Endothelial cell of umbilical vein (primary cell): ENCODE results near the gene LTF. TPM values are rescaled to one million over a fixed set of nuclear protein-coding genes. Genes with fewer than 3 reads are reported as not detected.
A peak's percentile ranks its signal among the peaks of the same experiment; 100 is the strongest.

Experiments
- BruUV-seq: library from RNA; stranded (reverse); fragments of 400-500 nt; replicated peaks from 2 replicates; lab custom pipeline; 2021; lab: Mats Ljungman, UMichigan
- CTCF ChIA-PET: fragments of 300-600, 350-600 bp; sonication (Branson Sonifier 250); formaldehyde crosslinking; loops from one replicate; lab custom pipeline; 2021; ENCODE audit warnings: antibody characterized with exemption, inconsistent platforms; lab: Charles Lee
- POLR2A ChIA-PET: fragments of 300-600, 350-600 bp; sonication (Branson Sonifier 250); formaldehyde crosslinking; loops from one replicate; lab custom pipeline; 2021; ENCODE audit warnings: antibody characterized with exemption, inconsistent platforms; lab: Charles Lee
- DNase-seq: peaks from one replicate; pipeline ENCODE4 v3.0.0-alpha.2; 2011; ENCODE audit warnings: low read depth, low spot score
- FAIRE-seq: peaks from 2 replicates; lab custom pipeline; 2011; peaks lifted over from hg19 to GRCh38; lab: Jason Lieb, UNC
- H2AFZ ChIP-seq: 2 replicates; pipeline ENCODE4 v1.6.0; 2012; ENCODE audit warnings: low read depth, low read length, control low read depth, inconsistent platforms
- H3K27ac ChIP-seq: 2 replicates; pipeline ENCODE4 v1.5.1; 2011; ENCODE audit warnings: low read depth, mild to moderate bottlenecking, control low read depth, low read length, moderate library complexity; ENCODE audit not compliant: insufficient read depth
- H3K27me3 ChIP-seq, 2 experiments: 2 replicates each; pipeline versions ENCODE4 v1.6.0 to v1.6.1; 2011; ENCODE audit warnings: low read length in 2 of 2, mixed read lengths in 1 of 2; ENCODE audit not compliant: control insufficient read depth in 2 of 2, insufficient read depth in 2 of 2
- H3K36me3 ChIP-seq, 2 experiments: 2 replicates in 1 of 2; 3 replicates in 1 of 2; pipeline ENCODE4 v1.5.1; 2011; ENCODE audit warnings: low read length in 2 of 2, mild to moderate bottlenecking in 1 of 2, moderate library complexity in 1 of 2; ENCODE audit not compliant: control insufficient read depth in 2 of 2, insufficient read depth in 2 of 2; ENCODE audit errors: extremely low read depth in 1 of 2
- H3K4me1 ChIP-seq: 3 replicates; pipeline ENCODE4 v1.5.1; 2011; ENCODE audit warnings: mild to moderate bottlenecking, low read length; ENCODE audit not compliant: control insufficient read depth, insufficient read depth; ENCODE audit errors: extremely low read depth
- H3K4me2 ChIP-seq: 2 replicates; pipeline ENCODE4 v1.6.1; 2011; ENCODE audit warnings: low read length, control low read depth, mixed read lengths; ENCODE audit not compliant: insufficient read depth
- H3K4me3 ChIP-seq, 3 experiments: fragments of 200-600 bp in 1 of 3; sonication (generic), shearing (Covaris generic) in 1 of 3; replicated peaks in 1 of 3; 2 replicates each; pipeline ENCODE4 v1.5.1; 2011 to 2016; ENCODE audit warnings: control low read depth in 3 of 3, low read length in 3 of 3, mild to moderate bottlenecking in 2 of 3, inconsistent platforms in 1 of 3, low read depth in 1 of 3, moderate library complexity in 1 of 3; ENCODE audit not compliant: insufficient read depth in 1 of 3
- H3K79me2 ChIP-seq: 2 replicates; pipeline ENCODE4 v1.6.0; 2012; ENCODE audit warnings: low read length, inconsistent platforms; ENCODE audit not compliant: control insufficient read depth, insufficient read depth
- H3K9ac ChIP-seq: replicated peaks from 2 replicates; pipeline ENCODE3; 2011; ENCODE audit warnings: low read length, control low read depth; ENCODE audit not compliant: insufficient read depth; ENCODE audit errors: extremely low read depth
- H3K9me1 ChIP-seq: replicated peaks from 3 replicates; pipeline ENCODE4 v1.6.0; 2011; ENCODE audit warnings: mild to moderate bottlenecking, low read length; ENCODE audit not compliant: control insufficient read depth, insufficient read depth; ENCODE audit errors: extremely low read depth
- H3K9me3 ChIP-seq: replicated peaks from 2 replicates; pipeline ENCODE4 v1.5.1; 2012; ENCODE audit warnings: low read length, inconsistent platforms; ENCODE audit not compliant: control insufficient read depth, insufficient read depth
- H4K20me1 ChIP-seq: replicated peaks from 2 replicates; pipeline ENCODE3; 2011; ENCODE audit warnings: mild to moderate bottlenecking, low read length; ENCODE audit not compliant: control insufficient read depth, insufficient read depth; ENCODE audit errors: extremely low read depth
- EZH2 ChIP-seq: IDR thresholded peaks from 2 replicates; pipeline ENCODE4 v1.6.1; 2012; ENCODE audit warnings: borderline replicate concordance, low read depth, mild to moderate bottlenecking, moderate library complexity, low read length, inconsistent platforms; ENCODE audit not compliant: severe bottlenecking
- FOS ChIP-seq: IDR thresholded peaks from 2 replicates; pipeline ENCODE4 v1.6.1; 2011; ENCODE audit warnings: mild to moderate bottlenecking, low read length, moderate library complexity, borderline replicate concordance; ENCODE audit not compliant: insufficient read depth
- GATA2 ChIP-seq: IDR thresholded peaks from 2 replicates; pipeline ENCODE4 v1.7.0; 2011; ENCODE audit warnings: low read depth, mild to moderate bottlenecking, moderate library complexity, mixed read lengths, low read length; ENCODE audit not compliant: insufficient read length, insufficient read depth
- JUN ChIP-seq: IDR thresholded peaks from 2 replicates; pipeline ENCODE4 v1.6.1; 2011; ENCODE audit warnings: borderline replicate concordance, low read depth; ENCODE audit not compliant: insufficient read length, insufficient read depth
- MYC ChIP-seq: IDR thresholded peaks from one replicate; pipeline ENCODE4 v1.6.1; 2011; ENCODE audit warnings: mild to moderate bottlenecking, low read depth, low read length
- POLR2A ChIP-seq: IDR thresholded peaks from 2 replicates; pipeline ENCODE4 v1.6.1; 2012; ENCODE audit warnings: low read depth, mild to moderate bottlenecking, control low read depth, low read length
- POLR2AphosphoS5 ChIP-seq: IDR thresholded peaks from 2 replicates; pipeline ENCODE4 v1.6.1; 2012; ENCODE audit warnings: low read depth, mild to moderate bottlenecking, control low read depth, low read length, moderate library complexity; ENCODE audit not compliant: insufficient read depth
- dilution Hi-C: fragments of 300-500 bp; cut with MboI; formaldehyde crosslinking; loops from one replicate; pipeline ENCODE4 v1.15.0; 2019; ENCODE audit warnings: low sequenced_read_pairs; ENCODE audit not compliant: extremely low pct_ligation_motif_present
- intact Hi-C: fragments of 100-400 bp; cut with micrococcal nuclease; formaldehyde crosslinking; loops from one replicate; pipeline ENCODE4 v1.10.0; 2022
- polyA plus RNA-seq, 4 experiments: library from polyadenylated mRNA; depleted of rRNA in 3 of 4; stranded (reverse) in 3 of 4; unstranded in 1 of 4; fragments of >200 nt; gene quantifications; 2 replicates each; pipeline versions ENCODE4 v1.2.1 to v1.2.3, GENCODE V29; 2011 to 2012; ENCODE audit warnings: missing spikeins in 1 of 4
- total RNA-seq: library from RNA; stranded (reverse); gene quantifications from 2 replicates; pipeline ENCODE4 v1.2.3, GENCODE V29; 2021
- TF ChIP-seq, protein P1 (sequence below), 2 donors: IDR thresholded peaks; 1 replicate in 1 of 2; 2 replicates in 1 of 2; pipeline ENCODE4 v1.5.1; 2011; ENCODE audit warnings: low read length in 2 of 2, mild to moderate bottlenecking in 2 of 2, moderate library complexity in 2 of 2, control low read depth in 1 of 2, inconsistent platforms in 1 of 2, low read depth in 1 of 2; ENCODE audit not compliant: insufficient read depth in 1 of 2; ENCODE audit errors: extremely low read depth in 1 of 2
- TF ChIP-seq, protein P2 (sequence below): IDR thresholded peaks from 2 replicates; pipeline ENCODE4 v1.6.1; 2011; ENCODE audit not compliant: insufficient read depth, insufficient read length

LTF gene
- total and polyA plus RNA-seq, 2 donors (not counting 3 experiments of a cell fraction or from before 2014, with no cell fraction given): not detected

DNA sequence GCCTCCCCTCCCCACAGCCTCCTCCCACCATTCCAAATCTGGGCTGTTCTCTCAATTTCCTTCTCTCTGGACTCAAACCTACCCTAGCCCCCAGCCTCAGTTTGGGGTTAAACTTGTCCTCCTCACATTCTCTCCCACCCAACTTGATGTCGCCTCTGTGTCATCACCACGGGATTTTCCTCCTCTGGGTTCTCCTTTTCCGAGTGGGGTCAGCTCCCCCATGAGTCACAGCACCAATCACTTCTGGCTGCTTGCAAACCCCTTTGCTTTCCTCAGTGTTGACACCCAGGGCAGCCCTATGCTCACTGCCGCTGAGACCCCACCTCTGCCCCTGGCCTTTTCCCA lies 58.3 kb downstream of the LTF start:
- Histone ChIP-seq H2AFZ (peak overlapping the region; percentile 0), H3K4me2 (peak overlapping the region; percentile 31), H3K36me3 (no peaks in the 10 kb centered on the region), H3K27me3 (no peaks in the 10 kb centered on the region), H3K4me1 (peaks cover 40% of the 10 kb centered on the region), H3K9me1 (no peaks in the 10 kb centered on the region), H3K79me2 (no peaks in the 10 kb centered on the region), H3K9me3 (no peaks in the 10 kb centered on the region), H3K4me3 (no peak overlapping the region), H3K27ac (peak overlapping the region; percentile 63), H3K9ac (peak overlapping the region; percentile 22), H4K20me1 (no peaks in the 10 kb centered on the region)
- DNase-seq (peak; percentile 59), FAIRE-seq (no peak)
- CTCF ChIA-PET: interaction anchor here (1.0 to 6.8 kb wide), 4 partner anchors 22 to 130 kb away, joined by 4 to 50 read pairs (median 12); no protein-coding TSS in a partner anchor
- TF ChIP-seq MYC: no peak
- TF ChIP-seq FOS: peak; percentile 27
- dilution Hi-C loops: no loop called here
- BruUV-seq: no TSS peak
- intact Hi-C loops: no loop called here
- POLR2A ChIA-PET: no interaction called here

DNA sequence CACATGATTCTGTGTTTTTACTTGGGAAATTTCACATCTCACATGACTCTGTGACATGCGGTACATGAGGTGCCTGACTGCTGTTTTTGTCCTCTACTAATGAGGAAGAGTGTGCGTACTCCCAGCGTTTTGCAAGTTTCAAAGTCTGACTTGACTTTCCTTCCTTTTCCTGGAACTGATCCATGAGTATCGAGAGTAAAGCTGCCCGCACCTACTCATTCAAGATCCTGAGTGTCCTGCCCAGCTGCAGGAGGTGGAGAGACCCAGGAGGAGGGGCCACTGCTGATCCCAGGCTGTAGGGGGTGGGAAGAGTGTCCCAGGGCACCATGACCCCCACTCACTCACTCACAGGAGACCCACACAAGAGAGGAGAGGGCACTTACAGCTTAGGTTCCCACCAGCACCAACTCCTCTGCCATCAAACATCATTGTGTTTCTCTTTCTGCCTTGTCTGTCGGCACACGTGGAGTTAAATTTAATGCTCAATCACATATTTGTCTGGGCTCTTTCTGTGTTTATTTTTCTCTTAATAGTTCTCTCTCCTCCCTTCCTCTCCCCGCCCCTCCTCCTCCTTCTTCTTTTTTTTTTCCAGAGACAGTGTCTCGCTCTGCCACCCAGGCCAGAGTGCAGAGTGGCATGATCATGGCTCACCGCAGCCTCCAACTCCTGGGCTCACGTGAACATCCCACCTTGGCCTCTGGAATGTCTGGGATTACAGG lies 59.2 kb downstream of the LTF start:
- no peak overlapping the region for H3K4me3 ChIP-seq
- H3K27me3 ChIP-seq: no peaks in the 10 kb centered on the region
- DNase-seq (peak; percentile 69), FAIRE-seq (peak; percentile 72)
- no peak for TF ChIP-seq JUN
- TF ChIP-seq, protein P1, sequence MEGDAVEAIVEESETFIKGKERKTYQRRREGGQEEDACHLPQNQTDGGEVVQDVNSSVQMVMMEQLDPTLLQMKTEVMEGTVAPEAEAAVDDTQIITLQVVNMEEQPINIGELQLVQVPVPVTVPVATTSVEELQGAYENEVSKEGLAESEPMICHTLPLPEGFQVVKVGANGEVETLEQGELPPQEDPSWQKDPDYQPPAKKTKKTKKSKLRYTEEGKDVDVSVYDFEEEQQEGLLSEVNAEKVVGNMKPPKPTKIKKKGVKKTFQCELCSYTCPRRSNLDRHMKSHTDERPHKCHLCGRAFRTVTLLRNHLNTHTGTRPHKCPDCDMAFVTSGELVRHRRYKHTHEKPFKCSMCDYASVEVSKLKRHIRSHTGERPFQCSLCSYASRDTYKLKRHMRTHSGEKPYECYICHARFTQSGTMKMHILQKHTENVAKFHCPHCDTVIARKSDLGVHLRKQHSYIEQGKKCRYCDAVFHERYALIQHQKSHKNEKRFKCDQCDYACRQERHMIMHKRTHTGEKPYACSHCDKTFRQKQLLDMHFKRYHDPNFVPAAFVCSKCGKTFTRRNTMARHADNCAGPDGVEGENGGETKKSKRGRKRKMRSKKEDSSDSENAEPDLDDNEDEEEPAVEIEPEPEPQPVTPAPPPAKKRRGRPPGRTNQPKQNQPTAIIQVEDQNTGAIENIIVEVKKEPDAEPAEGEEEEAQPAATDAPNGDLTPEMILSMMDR (IDR thresholded peaks at IDR 0.05; ENCODE audit: extremely low read depth in 1 of 2, insufficient read depth in 1 of 2, low read depth in 1 of 2, low read length in 2 of 2): no peak
- TF ChIP-seq, protein P2, sequence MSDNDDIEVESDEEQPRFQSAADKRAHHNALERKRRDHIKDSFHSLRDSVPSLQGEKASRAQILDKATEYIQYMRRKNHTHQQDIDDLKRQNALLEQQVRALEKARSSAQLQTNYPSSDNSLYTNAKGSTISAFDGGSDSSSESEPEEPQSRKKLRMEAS: no peak
- no peak for TF ChIP-seq EZH2
- no peak for TF ChIP-seq POLR2A
- no peak for TF ChIP-seq GATA2
- TF ChIP-seq POLR2AphosphoS5: no peak
- no peak for TF ChIP-seq MYC
- no peak for TF ChIP-seq FOS
- H3K4me2 ChIP-seq: peak overlapping the region; percentile 31
- peak overlapping the region; percentile 20 for H3K9ac ChIP-seq
- H3K9me1 ChIP-seq: no peaks in the 10 kb centered on the region
- intact Hi-C loops: no loop called here
- peaks cover 40% of the 10 kb centered on the region for H3K4me1 ChIP-seq
- BruUV-seq: no TSS peak
- CTCF ChIA-PET: interaction anchor here (1.0 to 6.8 kb wide), 5 partner anchors 19 to 129 kb away, joined by 3 to 50 read pairs (median 11); no protein-coding TSS in a partner anchor
- dilution Hi-C loops: no loop called here
- H3K36me3 ChIP-seq: no peaks in the 10 kb centered on the region
- H3K9me3 ChIP-seq: no peaks in the 10 kb centered on the region
- H2AFZ ChIP-seq: peak overlapping the region; percentile 92
- H4K20me1 ChIP-seq: no peaks in the 10 kb centered on the region
- no peaks in the 10 kb centered on the region for H3K79me2 ChIP-seq
- H3K27ac ChIP-seq: peak overlapping the region; percentile 63
- POLR2A ChIA-PET: no interaction called here
